GM23248 (cell line): ENCODE measurements around the gene MPND.

Experiments
- EZH2 ChIP-seq: fragments of 200-600 bp; sonication (generic); IDR thresholded peaks from 2 replicates; pipeline ENCODE4 v1.6.1; 2018; ENCODE audit warnings: antibody characterized with exemption, mild to moderate bottlenecking; ENCODE audit not compliant: insufficient read depth, poor library complexity, severe bottlenecking
- EZH2phosphoT487 ChIP-seq: fragments of 200-600 bp; sonication (generic); IDR thresholded peaks from 2 replicates; pipeline ENCODE4 v1.6.1; 2018; ENCODE audit warnings: antibody characterized with exemption, moderate library complexity, mild to moderate bottlenecking, low read depth; ENCODE audit not compliant: insufficient read depth

DNA sequence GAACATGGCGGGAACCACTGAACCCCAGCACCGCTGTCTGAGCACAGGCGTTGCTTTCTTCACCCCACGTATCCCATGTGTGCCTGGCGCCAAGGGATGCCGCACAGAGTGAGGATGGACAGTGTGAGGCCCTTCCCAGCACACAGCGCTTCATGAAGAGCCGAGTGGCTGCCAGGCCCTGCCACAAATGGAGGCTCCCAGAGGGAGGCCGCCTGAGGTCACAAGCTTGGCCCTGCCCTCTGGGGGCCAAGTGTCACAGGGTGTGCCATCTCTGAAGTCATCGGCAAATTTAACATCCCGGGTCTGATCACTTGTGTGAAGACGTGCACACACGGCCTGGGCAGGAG lies 24.4 kb downstream of the MPND start:
- no peak for TF ChIP-seq EZH2phosphoT487
- no peak for TF ChIP-seq EZH2
